H1 (cell line): Measurements from ENCODE around the gene USH2A. TPM values are rescaled to one million over a fixed set of nuclear protein-coding genes. Genes with fewer than 3 reads are reported as not detected.

Experiments
- CTCF ChIA-PET: fragments of 300-600 bp; sonication (Branson Sonifier 250); formaldehyde crosslinking; loops from one replicate; lab custom pipeline; 2021; ENCODE audit not compliant: partially characterized antibody; lab: Charles Lee
- POLR2A ChIA-PET: fragments of 300-600 bp; sonication (Branson Sonifier 250); formaldehyde crosslinking; loops from one replicate; lab custom pipeline; 2021; ENCODE audit warnings: inconsistent platforms; ENCODE audit not compliant: partially characterized antibody; lab: Charles Lee
- DNase-seq, 2 experiments: peaks; one replicate each; pipeline versions ENCODE4 v3.0.0 to v3.0.0-alpha.2; 2010 to 2022; ENCODE audit warnings: low spot score in 2 of 2, low read depth in 1 of 2, mixed read lengths in 1 of 2
- FAIRE-seq: peaks from 2 replicates; lab custom pipeline; 2011; peaks lifted over from hg19 to GRCh38; lab: Jason Lieb, UNC
- H2AFZ ChIP-seq: 2 replicates; pipeline ENCODE4 v1.8.1; 2012; ENCODE audit warnings: low read length, inconsistent platforms
- H2AK5ac ChIP-seq: 2 replicates; pipeline ENCODE4 v1.6.1; 2013; ENCODE audit warnings: low read depth, low read length
- H2BK120ac ChIP-seq: replicated peaks from 2 replicates; pipeline ENCODE3; 2013; ENCODE audit warnings: low read depth, low read length, inconsistent platforms
- H2BK12ac ChIP-seq: 2 replicates; pipeline ENCODE4 v1.6.1; 2013; ENCODE audit warnings: low read depth, low read length
- H2BK15ac ChIP-seq: 2 replicates; pipeline ENCODE4 v1.6.1; 2013; ENCODE audit warnings: low read length
- H2BK20ac ChIP-seq: 2 replicates; pipeline ENCODE4 v1.6.1; 2013; ENCODE audit warnings: low read length
- H2BK5ac ChIP-seq: 2 replicates; pipeline ENCODE4 v1.6.1; 2013; ENCODE audit warnings: low read depth, low read length
- H3K14ac ChIP-seq: 2 replicates; pipeline ENCODE4 v1.6.1; 2013; ENCODE audit warnings: inconsistent platforms; ENCODE audit not compliant: insufficient read length
- H3K18ac ChIP-seq: 2 replicates; pipeline ENCODE4 v1.6.1; 2013; ENCODE audit warnings: low read length; ENCODE audit errors: extremely low read depth
- H3K23ac ChIP-seq: 2 replicates; pipeline ENCODE4 v1.6.1; 2013; ENCODE audit warnings: inconsistent platforms; ENCODE audit not compliant: insufficient read length
- H3K23me2 ChIP-seq: 2 replicates; pipeline ENCODE4 v1.6.1; 2013; ENCODE audit warnings: low read depth, low read length
- H3K27ac ChIP-seq: 2 replicates; pipeline ENCODE4 v1.6.1; 2011; ENCODE audit warnings: low read depth, low read length, inconsistent platforms
- H3K27me3 ChIP-seq, 4 experiments: replicated peaks in 1 of 4; 1 replicate in 1 of 4; 2 replicates in 3 of 4; pipeline versions ENCODE4 v1.6.1 to v1.8.1; 2011 to 2013; ENCODE audit warnings: low read length in 3 of 4, mild to moderate bottlenecking in 3 of 4, inconsistent platforms in 2 of 4, mixed read lengths in 2 of 4, moderate library complexity in 1 of 4; ENCODE audit not compliant: control insufficient read depth in 3 of 4, insufficient read depth in 3 of 4; ENCODE audit errors: extremely low read depth in 1 of 4
- H3K36me3 ChIP-seq, 4 experiments: 2 replicates each; pipeline versions ENCODE4 v1.6.1 to v1.8.1; 2011 to 2013; ENCODE audit warnings: mild to moderate bottlenecking in 4 of 4, low read length in 3 of 4, moderate library complexity in 2 of 4, control low read depth in 1 of 4, inconsistent platforms in 1 of 4; ENCODE audit not compliant: insufficient read depth in 4 of 4, control insufficient read depth in 2 of 4
- H3K4ac ChIP-seq: replicated peaks from 2 replicates; pipeline ENCODE3; 2013; ENCODE audit warnings: low read length, low read depth, mixed read lengths, inconsistent platforms; ENCODE audit not compliant: insufficient read length
- H3K4me1 ChIP-seq, 4 experiments: replicated peaks in 1 of 4; 1 replicate in 1 of 4; 2 replicates in 3 of 4; pipeline versions ENCODE4 v1.6.1 to v1.8.1; 2011 to 2013; ENCODE audit warnings: low read length in 3 of 4, inconsistent platforms in 2 of 4, mixed read lengths in 1 of 4; ENCODE audit not compliant: insufficient read depth in 4 of 4, control insufficient read depth in 3 of 4
- H3K4me2 ChIP-seq, 2 experiments: 2 replicates each; pipeline versions ENCODE4 v1.6.1 to v1.8.1; 2011 to 2013; ENCODE audit warnings: low read depth in 2 of 2, low read length in 2 of 2, control low read depth in 1 of 2, inconsistent platforms in 1 of 2, mild to moderate bottlenecking in 1 of 2; ENCODE audit not compliant: insufficient read depth in 1 of 2
- H3K4me3 ChIP-seq, 4 experiments: fragments of 200-600, 300-600 bp in 1 of 4; sonication (generic), shearing (Covaris generic), sonication (Bioruptor Twin) in 1 of 4; 2 replicates each; pipeline versions ENCODE4 v1.5.1 to v1.8.1; 2011 to 2016; ENCODE audit warnings: low read length in 4 of 4, low read depth in 3 of 4, control low read depth in 2 of 4, inconsistent platforms in 2 of 4, mild to moderate bottlenecking in 2 of 4, mixed read lengths in 1 of 4, moderate library complexity in 1 of 4; ENCODE audit not compliant: insufficient read depth in 2 of 4; ENCODE audit errors: extremely low read depth in 1 of 4
- H3K56ac ChIP-seq: replicated peaks from 2 replicates; pipeline ENCODE3; 2013; ENCODE audit warnings: low read depth, mild to moderate bottlenecking, mixed read lengths, low read length, inconsistent platforms; ENCODE audit not compliant: insufficient read length
- H3K79me1 ChIP-seq: 2 replicates; pipeline ENCODE4 v1.6.1; 2013; ENCODE audit warnings: low read depth, low read length, control low read depth
- H3K79me2 ChIP-seq, 2 experiments: 2 replicates each; pipeline versions ENCODE4 v1.6.1 to v1.8.1; 2012 to 2013; ENCODE audit warnings: low read length in 2 of 2, mild to moderate bottlenecking in 2 of 2, inconsistent platforms in 1 of 2; ENCODE audit not compliant: insufficient read depth in 2 of 2, control insufficient read depth in 1 of 2
- H3K9ac ChIP-seq, 4 experiments: replicated peaks in 1 of 4; 1 replicate in 1 of 4; 2 replicates in 3 of 4; pipeline versions ENCODE4 v1.6.1 to v1.8.1; 2011 to 2013; ENCODE audit warnings: low read depth in 3 of 4, low read length in 3 of 4, control low read depth in 2 of 4, mild to moderate bottlenecking in 2 of 4, moderate library complexity in 2 of 4, inconsistent platforms in 1 of 4; ENCODE audit errors: extremely low read depth in 1 of 4
- H3K9me3 ChIP-seq, 2 experiments: 2 replicates each; pipeline versions ENCODE4 v1.6.1 to v1.8.1; 2012 to 2013; ENCODE audit warnings: mild to moderate bottlenecking in 2 of 2, moderate library complexity in 2 of 2, control low read depth in 1 of 2, inconsistent platforms in 1 of 2, low read depth in 1 of 2, low read length in 1 of 2, mixed read lengths in 1 of 2; ENCODE audit not compliant: insufficient read depth in 2 of 2
- H4K20me1 ChIP-seq, 2 experiments: replicated peaks in 1 of 2; 2 replicates each; pipeline versions ENCODE3 to v1.8.1; 2011 to 2013; ENCODE audit warnings: inconsistent platforms in 2 of 2, low read length in 2 of 2, mild to moderate bottlenecking in 1 of 2; ENCODE audit not compliant: insufficient read depth in 2 of 2, control insufficient read depth in 1 of 2
- H4K5ac ChIP-seq: 2 replicates; pipeline ENCODE4 v1.6.1; 2013; ENCODE audit warnings: low read length, low read depth, mixed read lengths, inconsistent platforms; ENCODE audit not compliant: insufficient read length
- H4K8ac ChIP-seq: 2 replicates; pipeline ENCODE4 v1.8.0; 2013; ENCODE audit warnings: mild to moderate bottlenecking, moderate library complexity, low read length, inconsistent platforms; ENCODE audit not compliant: insufficient read depth; ENCODE audit errors: extremely low read depth
- H4K91ac ChIP-seq: replicated peaks from 2 replicates; pipeline ENCODE3; 2013; ENCODE audit warnings: low read length, mixed read lengths, inconsistent platforms; ENCODE audit not compliant: insufficient read length
- MAFK ChIP-seq: IDR thresholded peaks from 2 replicates; pipeline ENCODE4 v1.6.1; 2012; ENCODE audit warnings: low read depth, mild to moderate bottlenecking, improper control_type of control experiment, low read length
- RAD21 ChIP-seq, 2 experiments: IDR thresholded peaks in 1 of 2; conservative IDR thresholded peaks in 1 of 2; 2 replicates each; pipeline ENCODE4 v1.6.1; 2011; ENCODE audit warnings: low read depth in 2 of 2, low read length in 2 of 2, improper control_type of control experiment in 1 of 2, inconsistent platforms in 1 of 2, mild to moderate bottlenecking in 1 of 2, moderate library complexity in 1 of 2
- SIX5 ChIP-seq: IDR thresholded peaks from 2 replicates; pipeline ENCODE4 v1.6.1; 2011; ENCODE audit warnings: mild to moderate bottlenecking, low read depth, low read length
- SUZ12 ChIP-seq: fragments of 200-600 bp; sonication (generic); IDR thresholded peaks from 2 replicates; pipeline ENCODE4 v1.6.1; 2012; ENCODE audit warnings: mild to moderate bottlenecking, inconsistent platforms, low read length, moderate library complexity, mixed read lengths
- WGBS, 2 experiments: shearing (Covaris generic) in 1 of 2; methylation state at CpG; one replicate each; pipeline versions ENCODE4 v1.1.6 to v1.1.7; 2013 to 2015; ENCODE audit warnings: low lambda C conversion rate in 2 of 2, mixed read lengths in 2 of 2, inconsistent platforms in 1 of 2, low coverage in 1 of 2, missing lambda C conversion rate in 1 of 2; ENCODE audit not compliant: insufficient replicate concordance in 2 of 2, insufficient coverage in 1 of 2, insufficient read length in 1 of 2; ENCODE audit errors: extremely low coverage in 1 of 2, missing lambda C conversion rate in 1 of 2; 5-methylcytosine and 5-hydroxymethylcytosine counted together
- polyA plus RNA-seq, 7 experiments: library from polyadenylated mRNA; depleted of rRNA in 3 of 7; stranded (reverse) in 5 of 7; unstranded in 2 of 7; fragments of >200 nt in 5 of 7; fragments of 200-250 nt in 2 of 7; gene quantifications; 1 replicate in 5 of 7; 2 replicates in 1 of 7; 4 replicates in 1 of 7; pipeline versions ENCODE4 v1.2.1 to v1.2.3, GENCODE V29; 2011 to 2013; ENCODE audit warnings: missing spikeins in 2 of 7, mixed read lengths in 2 of 7
- total RNA-seq: library from RNA; stranded (reverse); fragmentation: NEBNext Ultra II Directional; extraction: Animal tissue kit (Norgen Biotek cat#: 25700); gene quantifications from 2 replicates; pipeline ENCODE4 v1.2.1, GENCODE V29; 2021

The USH2A gene
- total and polyA plus RNA-seq, 2 of the 8 experiments (the other 6 are each of a cell fraction or from before 2014, with no cell fraction given), result 0.02 to 0.17 TPM

GRCh38 chr1:215677112-215677511 lies 746.1 kb downstream of the USH2A start:
- 0 out of 7 replicates have a peak, but pooled peaks cover 0 to 3% (median 0%) of the 10 kb centered on the region in 4 experiments for H3K4me1 ChIP-seq
- no peak overlapping the region for H2BK120ac ChIP-seq
- H3K23me2 ChIP-seq, result no peaks in the 10 kb centered on the region
- no peak overlapping the region for H3K9ac ChIP-seq
- no peak overlapping the region for H3K56ac ChIP-seq
- POLR2A ChIA-PET, result no interaction called here
- CTCF ChIA-PET, result no interaction called here
- H3K27me3 ChIP-seq, result no peaks in the 10 kb centered on the region
- no peak overlapping the region for H2BK15ac ChIP-seq
- H3K4ac ChIP-seq, result no peak overlapping the region
- H4K5ac ChIP-seq, result no peak overlapping the region
- H3K36me3 ChIP-seq, result no peaks in the 10 kb centered on the region
- FAIRE-seq, result no peak
- H4K20me1 ChIP-seq, result no peaks in the 10 kb centered on the region
- H2AK5ac ChIP-seq, result no peak overlapping the region
- H3K4me2 ChIP-seq, result no peak overlapping the region
- no peaks in the 10 kb centered on the region for H3K79me1 ChIP-seq
- no peak overlapping the region for H2AFZ ChIP-seq
- H3K79me2 ChIP-seq, result no peaks in the 10 kb centered on the region
- no peak for DNase-seq
- H3K9me3 ChIP-seq, result no peaks in the 10 kb centered on the region
- H3K27ac ChIP-seq, result no peak overlapping the region
- no peak overlapping the region for H3K23ac ChIP-seq
- H3K4me3 ChIP-seq, result no peak overlapping the region
- H2BK20ac ChIP-seq, result no peak overlapping the region
- H2BK12ac ChIP-seq, result no peak overlapping the region
- no peak overlapping the region for H3K18ac ChIP-seq
- H2BK5ac ChIP-seq, result no peak overlapping the region
- no peak overlapping the region for H3K14ac ChIP-seq
- WGBS, 2 experiments, result 87% methylated on average over 4 of the region's 4 CpGs; no CpG with 5 or more reads in 1 of the 2 experiments
- no peak overlapping the region for H4K91ac ChIP-seq
- no peak overlapping the region for H4K8ac ChIP-seq
- TF ChIP-seq SUZ12 (no peak), RAD21 (IDR thresholded peaks at IDR 0.05 in 1 of 2, conservative IDR thresholded peaks at IDR 0.05 in 1 of 2; ENCODE audit: low read depth in 2 of 2, low read length in 2 of 2) (0 out of 4 replicates have a peak, but pooled peaks of 1 of the 2 experiments have one; percentile 3), MAFK (no peak), SIX5 (no peak)
